Fibroblast of villous mesenchyme (primary cell): ENCODE results near the gene RPL32. TPM values are rescaled to one million over a fixed set of nuclear protein-coding genes. Genes with fewer than 3 reads are reported as not detected.
A peak's percentile ranks its signal among the peaks of the same experiment; 100 is the strongest.

ENCODE experiments used
- DNase-seq: peaks from one replicate; pipeline ENCODE4 v3.0.0-alpha.2; 2010; ENCODE audit warnings: low read depth
- H3K4me3 ChIP-seq: 2 replicates; pipeline ENCODE4 v1.5.1; 2011; ENCODE audit warnings: low read depth, mild to moderate bottlenecking, low read length
- CTCF ChIP-seq: IDR thresholded peaks from 2 replicates; pipeline ENCODE4 v1.5.1; 2012; ENCODE audit warnings: low read depth, mild to moderate bottlenecking, low read length; ENCODE audit not compliant: insufficient read depth
- total RNA-seq: library from RNA; depleted of rRNA; stranded (reverse); fragments of >200 nt; gene quantifications from 2 replicates; pipeline ENCODE4 v1.2.3, GENCODE V29; 2012

Gene RPL32
- total RNA-seq, 1 donor = 739 TPM

DNA sequence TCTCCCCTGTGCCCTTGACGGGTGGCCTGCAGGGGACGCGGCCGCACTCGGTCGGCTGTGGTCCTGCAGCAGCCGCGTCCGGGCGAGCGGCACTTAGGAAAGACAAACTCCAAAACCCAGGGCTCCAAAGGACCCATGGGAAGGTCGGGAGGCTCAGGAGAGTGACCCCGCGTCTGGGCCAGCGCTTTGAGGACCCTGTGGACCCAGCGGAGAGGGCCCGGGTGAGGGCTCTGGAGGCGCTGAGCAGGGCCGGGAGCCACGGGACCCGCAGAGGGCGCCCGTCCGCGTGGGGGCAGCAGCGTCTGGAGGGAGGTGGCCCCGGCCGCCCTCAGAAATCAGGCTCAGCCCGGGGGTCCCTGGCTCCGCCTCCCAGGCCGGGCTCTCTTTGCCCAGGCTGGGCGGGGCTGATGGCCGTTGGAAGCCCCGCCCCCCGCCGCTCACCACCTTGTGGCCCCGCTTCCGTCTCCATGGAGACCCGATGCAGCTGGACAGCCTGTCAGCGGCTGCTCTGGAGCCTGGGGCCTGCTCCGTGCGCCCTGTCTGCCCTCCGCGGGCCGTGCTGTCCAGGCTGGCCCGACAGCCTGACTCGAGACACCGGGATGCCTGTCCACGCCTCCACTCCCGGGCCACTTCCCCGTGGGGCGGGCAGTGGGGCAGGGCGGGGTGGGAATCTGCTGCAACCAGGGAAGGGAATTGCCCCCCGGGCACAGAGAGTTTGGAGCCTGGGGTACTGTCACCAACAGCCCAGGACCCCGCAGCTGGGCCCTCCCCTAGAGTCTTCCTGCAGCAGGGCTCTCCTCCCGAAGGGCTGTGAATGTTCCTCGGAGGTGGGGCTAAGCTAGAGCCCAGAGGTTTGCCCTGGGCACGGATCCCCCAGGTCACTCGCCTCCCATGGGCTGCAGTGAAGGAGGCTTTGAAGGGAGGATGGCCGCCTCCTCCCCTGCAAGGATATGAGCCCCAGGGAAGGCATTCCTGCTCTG, 34.8 kb upstream of the RPL32 start:
- TF ChIP-seq CTCF = peak; percentile 25
- DNase-seq = peak; percentile 32
- H3K4me3 ChIP-seq = peak overlapping the region; percentile 18

DNA sequence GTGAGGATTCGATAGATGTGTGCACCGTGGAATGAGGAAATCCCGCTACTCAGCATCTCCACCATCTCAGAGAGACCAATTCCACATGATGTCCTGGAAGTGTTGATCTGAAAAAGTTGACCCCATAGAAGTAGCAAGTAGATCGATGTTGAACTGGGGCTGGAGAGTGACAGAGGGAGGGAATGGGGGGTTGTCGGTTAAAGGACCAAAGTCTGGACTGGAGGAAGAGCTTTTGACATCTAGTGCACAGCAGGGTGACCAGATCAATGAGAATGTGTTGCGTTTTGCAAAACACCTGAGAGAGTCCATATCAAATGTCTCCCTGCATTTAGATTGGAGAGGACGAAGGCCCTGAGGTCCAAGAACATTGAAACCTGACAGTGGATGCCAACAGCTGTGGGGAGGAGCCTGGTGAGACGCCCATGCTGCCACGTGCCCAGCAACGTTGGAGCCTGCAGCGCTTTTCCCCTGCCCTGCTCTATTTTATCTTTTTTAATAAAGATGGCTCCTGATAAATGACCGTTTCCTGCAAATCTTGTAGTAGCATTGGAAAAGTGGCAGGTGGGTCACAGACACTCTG, 30.1 kb upstream of the RPL32 start:
- DNase-seq = no peak
- H3K4me3 ChIP-seq = no peak overlapping the region
- no peak for TF ChIP-seq CTCF

DNA sequence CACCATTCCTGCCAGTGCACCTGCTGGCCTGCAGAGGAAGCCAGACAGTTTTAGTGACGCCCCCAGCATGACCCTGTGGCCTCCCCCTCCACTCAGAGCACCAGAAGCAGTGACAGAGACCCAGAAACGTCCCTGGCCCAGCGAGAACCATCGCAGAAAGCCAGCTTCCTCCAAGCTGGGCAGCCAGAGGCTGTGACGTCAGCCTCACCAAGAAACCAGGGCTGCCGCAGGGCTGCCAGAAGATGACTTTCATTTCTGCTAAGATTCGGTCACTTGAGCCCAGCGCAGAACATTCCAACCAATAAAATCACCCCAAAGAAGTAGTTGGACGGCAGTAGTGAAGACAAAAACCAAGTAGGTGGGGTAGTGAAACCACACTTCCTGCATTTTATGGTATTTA, 29.6 kb upstream of the RPL32 start:
- no peak for TF ChIP-seq CTCF
- DNase-seq = peak; percentile 14
- no peak overlapping the region for H3K4me3 ChIP-seq

DNA sequence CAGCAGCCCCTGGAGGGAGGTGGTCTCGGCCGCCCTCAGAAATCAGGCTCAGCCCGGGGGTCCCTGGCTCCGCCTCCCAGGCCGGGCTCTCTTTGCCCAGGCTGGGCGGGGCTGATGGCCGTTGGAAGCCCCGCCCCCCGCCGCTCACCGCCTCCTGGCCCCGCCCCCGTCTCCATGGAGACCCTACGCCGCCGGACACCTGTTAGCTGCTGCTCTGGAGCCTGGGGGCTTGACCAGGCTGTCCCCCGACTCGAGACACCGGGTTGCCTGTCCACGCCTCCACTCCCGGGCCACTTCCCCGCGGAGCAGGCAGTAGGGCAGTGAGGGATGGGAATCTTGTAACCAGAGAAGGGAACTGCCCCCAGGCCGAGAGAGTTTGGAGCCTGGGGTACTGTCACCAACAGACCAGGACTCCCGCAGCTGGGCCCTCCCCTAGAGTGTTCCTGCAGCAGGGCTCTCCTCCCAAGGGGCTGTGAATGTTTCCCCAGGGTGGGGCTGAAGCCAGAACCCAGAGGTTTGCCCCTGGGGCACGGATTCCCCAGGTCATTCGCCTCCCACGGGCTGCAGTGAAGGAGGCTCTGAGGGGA, 27.8 kb upstream of the RPL32 start:
- TF ChIP-seq CTCF = no peak
- DNase-seq = no peak
- no peak overlapping the region for H3K4me3 ChIP-seq

- TF ChIP-seq CTCF = peak; percentile 92
- H3K4me3 ChIP-seq = no peak overlapping the region
- DNase-seq = peak; percentile 84
Observed at GRCh38 chr3:12868039-12869034, 27.0 kb upstream of the RPL32 start.

GRCh38 chr3:12866836-12867235, 25.5 kb upstream of the RPL32 start:
- no peak overlapping the region for H3K4me3 ChIP-seq
- TF ChIP-seq CTCF = no peak
- no peak for DNase-seq
